ENCODE results near the gene TENM4.

Gene TENM4

GRCh38 chr11:79025097-79025496 is 415.7 kb downstream of the TENM4 start:
- no peaks in the 10 kb centered on the region for H3K27me3 Mint-ChIP-seq (ENCODE audit: low read depth, poor library complexity)
- no peak overlapping the region for H3K27ac Mint-ChIP-seq
- H3K36me3 Mint-ChIP-seq (ENCODE audit: low read depth) = peaks cover 17% of the 10 kb centered on the region
- H3K4me3 Mint-ChIP-seq = no peak overlapping the region
- no peaks in the 10 kb centered on the region for H3K9me3 Mint-ChIP-seq
- TF ChIP-seq, protein P1, sequence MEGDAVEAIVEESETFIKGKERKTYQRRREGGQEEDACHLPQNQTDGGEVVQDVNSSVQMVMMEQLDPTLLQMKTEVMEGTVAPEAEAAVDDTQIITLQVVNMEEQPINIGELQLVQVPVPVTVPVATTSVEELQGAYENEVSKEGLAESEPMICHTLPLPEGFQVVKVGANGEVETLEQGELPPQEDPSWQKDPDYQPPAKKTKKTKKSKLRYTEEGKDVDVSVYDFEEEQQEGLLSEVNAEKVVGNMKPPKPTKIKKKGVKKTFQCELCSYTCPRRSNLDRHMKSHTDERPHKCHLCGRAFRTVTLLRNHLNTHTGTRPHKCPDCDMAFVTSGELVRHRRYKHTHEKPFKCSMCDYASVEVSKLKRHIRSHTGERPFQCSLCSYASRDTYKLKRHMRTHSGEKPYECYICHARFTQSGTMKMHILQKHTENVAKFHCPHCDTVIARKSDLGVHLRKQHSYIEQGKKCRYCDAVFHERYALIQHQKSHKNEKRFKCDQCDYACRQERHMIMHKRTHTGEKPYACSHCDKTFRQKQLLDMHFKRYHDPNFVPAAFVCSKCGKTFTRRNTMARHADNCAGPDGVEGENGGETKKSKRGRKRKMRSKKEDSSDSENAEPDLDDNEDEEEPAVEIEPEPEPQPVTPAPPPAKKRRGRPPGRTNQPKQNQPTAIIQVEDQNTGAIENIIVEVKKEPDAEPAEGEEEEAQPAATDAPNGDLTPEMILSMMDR (IDR thresholded peaks at IDR 0.05) = no peak
- no peak for DNase-seq
- peaks cover 61% of the 10 kb centered on the region for H3K4me1 Mint-ChIP-seq

DNA sequence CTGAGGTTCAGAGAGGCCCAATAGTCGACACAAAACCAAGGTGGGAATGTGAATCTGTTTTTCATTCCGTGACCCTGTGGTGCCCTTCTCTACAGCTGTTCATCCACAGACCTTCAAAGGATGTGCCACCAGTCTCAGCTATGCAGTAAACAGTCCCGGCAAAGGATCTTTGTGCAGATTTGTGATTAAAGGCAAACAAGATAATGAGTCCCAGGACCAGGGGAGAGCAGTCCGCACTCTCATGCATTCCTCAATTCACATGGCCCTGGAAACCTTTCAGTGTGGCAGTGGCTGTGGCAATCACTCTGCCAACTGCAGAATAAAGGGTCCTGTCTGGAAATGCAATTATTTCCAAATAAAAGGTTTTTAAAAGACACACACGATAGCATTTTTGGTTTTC is 418.6 kb downstream of the TENM4 start:
- no peaks in the 10 kb centered on the region for H3K9me3 Mint-ChIP-seq
- H3K4me3 Mint-ChIP-seq = no peak overlapping the region
- H3K4me1 Mint-ChIP-seq = peaks cover 54% of the 10 kb centered on the region

GRCh38 chr11:79021601-79022000 is 419.2 kb downstream of the TENM4 start:
- Mint-ChIP-seq H3K27me3 (ENCODE audit: low read depth, poor library complexity) (no peaks in the 10 kb centered on the region), H3K27ac (no peak overlapping the region)

More for the DNA sequence above, 418.6 kb downstream of the TENM4 start:
- TF ChIP-seq, protein P1 (IDR thresholded peaks at IDR 0.05) = no peak
- DNase-seq = no peak
- Mint-ChIP-seq H3K27me3 (ENCODE audit: low read depth, poor library complexity) (no peaks in the 10 kb centered on the region), H3K27ac (no peak overlapping the region), H3K36me3 (ENCODE audit: low read depth) (peaks cover 17% of the 10 kb centered on the region)

DNA sequence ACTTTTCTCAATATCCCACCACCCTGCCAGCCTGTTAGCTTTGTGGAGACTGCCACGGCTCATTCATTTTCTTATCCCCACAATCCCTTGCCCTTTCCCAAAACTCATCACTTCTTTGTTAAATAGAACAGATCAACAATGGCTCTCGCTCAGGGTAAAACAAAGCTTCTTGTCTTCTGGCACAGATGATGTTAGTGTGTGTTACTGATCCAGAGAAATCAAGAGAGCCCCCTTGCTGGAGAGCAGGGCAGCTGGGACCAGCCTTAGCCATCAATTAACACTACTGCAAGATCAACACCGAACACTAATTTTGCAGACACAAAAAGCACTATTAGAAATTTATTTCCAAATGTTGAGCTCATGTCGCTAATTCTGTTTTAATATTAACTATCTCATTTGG is 420.9 kb downstream of the TENM4 start:
- Mint-ChIP-seq H3K4me1 (peaks cover 43% of the 10 kb centered on the region), H3K4me3 (no peak overlapping the region), H3K9me3 (no peaks in the 10 kb centered on the region), H3K36me3 (ENCODE audit: low read depth) (peaks cover 23% of the 10 kb centered on the region), H3K27ac (no peak overlapping the region), H3K27me3 (ENCODE audit: low read depth, poor library complexity) (no peaks in the 10 kb centered on the region)
- TF ChIP-seq, protein P1 (IDR thresholded peaks at IDR 0.05) = no peak
- no peak for DNase-seq

More at GRCh38 chr11:79021601-79022000, 419.2 kb downstream of the TENM4 start:
- Mint-ChIP-seq H3K9me3 (no peaks in the 10 kb centered on the region), H3K4me1 (peaks cover 55% of the 10 kb centered on the region), H3K36me3 (ENCODE audit: low read depth) (peaks cover 17% of the 10 kb centered on the region), H3K4me3 (no peak overlapping the region)
- no peak for DNase-seq
- TF ChIP-seq, protein P1 (IDR thresholded peaks at IDR 0.05) = no peak

DNA sequence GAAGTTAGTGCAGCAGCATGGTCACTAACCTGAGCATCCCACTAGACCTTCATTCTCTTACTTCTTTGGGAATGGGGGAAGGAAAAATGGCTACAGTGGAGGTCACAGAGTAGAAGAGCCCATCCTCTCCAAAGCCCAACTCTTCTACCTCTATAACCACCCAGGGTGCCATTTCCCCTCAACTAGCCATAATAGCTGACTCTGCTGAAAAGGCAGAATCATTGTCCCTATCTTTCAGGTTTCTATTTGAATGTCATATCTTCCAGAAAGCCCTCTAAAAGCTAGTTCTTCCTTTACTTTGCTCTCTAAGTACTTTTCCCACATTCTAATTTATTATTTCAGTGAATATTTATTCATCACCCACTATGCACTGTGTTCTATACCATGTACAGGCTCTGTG is 421.6 kb downstream of the TENM4 start:
- Mint-ChIP-seq H3K27ac (no peak overlapping the region), H3K27me3 (ENCODE audit: low read depth, poor library complexity) (no peaks in the 10 kb centered on the region), H3K36me3 (ENCODE audit: low read depth) (peaks cover 23% of the 10 kb centered on the region), H3K4me1 (peaks cover 43% of the 10 kb centered on the region), H3K4me3 (no peak overlapping the region), H3K9me3 (no peaks in the 10 kb centered on the region)
- TF ChIP-seq, protein P1 (IDR thresholded peaks at IDR 0.05) = no peak
- DNase-seq = no peak

GRCh38 chr11:79018371-79018849 is 422.4 kb downstream of the TENM4 start:
- TF ChIP-seq, protein P1 (IDR thresholded peaks at IDR 0.05) = no peak
- Mint-ChIP-seq H3K27me3 (ENCODE audit: low read depth, poor library complexity) (peaks cover 3% of the 10 kb centered on the region), H3K36me3 (ENCODE audit: low read depth) (peaks cover 23% of the 10 kb centered on the region), H3K4me1 (peaks cover 43% of the 10 kb centered on the region), H3K27ac (peak overlapping the region; percentile 91), H3K4me3 (no peak overlapping the region), H3K9me3 (no peaks in the 10 kb centered on the region)
- DNase-seq = no peak

Data from nephron progenitor cell (in vitro differentiated cells).